Measurements from ENCODE around the gene GDPD3.

Gene GDPD3, protein sequence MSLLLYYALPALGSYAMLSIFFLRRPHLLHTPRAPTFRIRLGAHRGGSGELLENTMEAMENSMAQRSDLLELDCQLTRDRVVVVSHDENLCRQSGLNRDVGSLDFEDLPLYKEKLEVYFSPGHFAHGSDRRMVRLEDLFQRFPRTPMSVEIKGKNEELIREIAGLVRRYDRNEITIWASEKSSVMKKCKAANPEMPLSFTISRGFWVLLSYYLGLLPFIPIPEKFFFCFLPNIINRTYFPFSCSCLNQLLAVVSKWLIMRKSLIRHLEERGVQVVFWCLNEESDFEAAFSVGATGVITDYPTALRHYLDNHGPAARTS

GRCh38 chr16:30113031-30113710 lies at the start of gene GDPD3:
GDPD3 (minus strand) TSS chr16:30113537; CDS start chr16:30113478, 59 bp downstream.
- in situ Hi-C loops (cut with MboI; ENCODE audit: low sequenced_read_pairs): loop anchor here (10.0 to 25.0 kb wide), 2 partner anchors 299 to 522 kb away; partner anchors contain the start of gene ZNF771

DNA sequence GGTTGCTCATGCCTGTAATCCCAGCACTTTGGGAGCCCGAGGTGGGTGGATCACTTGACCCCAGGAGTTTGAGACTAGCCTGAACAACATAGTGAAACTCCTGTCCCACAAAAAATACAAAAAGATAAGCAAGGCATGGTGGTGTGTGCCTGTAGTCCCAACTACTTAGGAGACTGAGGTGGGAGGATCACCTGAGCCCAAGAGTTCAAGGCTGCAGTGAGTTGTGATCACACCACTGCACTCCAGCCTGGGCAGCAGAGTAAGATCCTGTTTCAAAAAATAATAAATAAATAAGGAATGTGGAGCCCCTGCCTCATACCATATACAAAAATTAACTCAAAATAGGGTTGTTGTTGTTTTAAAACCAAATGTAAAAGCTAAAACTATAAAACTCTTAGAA lies 43.9 kb upstream of the GDPD3 start:
- in situ Hi-C loops (cut with MboI; ENCODE audit: low sequenced_read_pairs): no loop called here

DNA sequence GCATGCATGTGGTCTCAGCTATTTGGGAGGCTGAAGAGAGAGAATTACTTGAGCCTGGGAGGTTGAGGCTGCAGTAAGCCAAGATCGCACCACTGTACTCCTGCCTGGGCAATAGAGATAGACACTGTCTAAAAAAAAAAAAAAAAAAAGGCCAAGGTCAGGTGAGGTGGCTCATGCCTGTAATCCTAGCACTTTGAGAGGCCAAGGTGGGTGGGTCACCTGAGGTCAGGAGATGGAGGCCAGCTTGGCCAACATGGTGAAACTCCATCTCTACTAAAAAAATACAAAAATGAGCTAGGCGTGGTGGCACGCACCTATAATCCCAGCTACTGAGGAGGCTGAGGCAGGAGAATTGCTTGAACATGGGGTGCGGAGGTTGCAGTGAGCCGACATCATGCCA lies 41.9 kb upstream of the GDPD3 start:
- in situ Hi-C loops (cut with MboI; ENCODE audit: low sequenced_read_pairs): no loop called here

GRCh38 chr16:30152517-30152916 lies 39.2 kb upstream of the GDPD3 start:
- in situ Hi-C loops (cut with MboI; ENCODE audit: low sequenced_read_pairs): no loop called here

DNA sequence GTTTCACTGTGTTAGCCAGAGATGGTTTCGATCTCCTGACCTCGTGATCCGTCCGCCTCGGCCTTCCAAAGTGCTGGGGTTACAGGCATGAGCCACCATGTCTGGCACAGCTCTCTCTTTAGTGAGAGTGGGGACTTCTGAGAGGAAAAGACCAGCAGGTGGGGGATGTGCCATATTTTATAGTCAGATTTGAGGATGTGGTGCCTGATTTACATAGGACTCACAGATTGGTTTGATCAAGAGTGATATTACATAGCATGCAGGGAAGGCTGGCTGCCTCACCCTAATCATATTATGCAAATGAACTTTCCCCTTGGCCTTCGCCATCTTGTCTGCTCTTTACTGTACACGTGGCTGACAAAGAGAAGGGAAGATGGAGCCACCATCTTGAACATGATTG lies 37.8 kb upstream of the GDPD3 start:
- in situ Hi-C loops (cut with MboI; ENCODE audit: low sequenced_read_pairs): no loop called here

- in situ Hi-C loops (cut with MboI; ENCODE audit: low sequenced_read_pairs): no loop called here
Observed at GRCh38 chr16:30149250-30149930, 36.1 kb upstream of the GDPD3 start.

DNA sequence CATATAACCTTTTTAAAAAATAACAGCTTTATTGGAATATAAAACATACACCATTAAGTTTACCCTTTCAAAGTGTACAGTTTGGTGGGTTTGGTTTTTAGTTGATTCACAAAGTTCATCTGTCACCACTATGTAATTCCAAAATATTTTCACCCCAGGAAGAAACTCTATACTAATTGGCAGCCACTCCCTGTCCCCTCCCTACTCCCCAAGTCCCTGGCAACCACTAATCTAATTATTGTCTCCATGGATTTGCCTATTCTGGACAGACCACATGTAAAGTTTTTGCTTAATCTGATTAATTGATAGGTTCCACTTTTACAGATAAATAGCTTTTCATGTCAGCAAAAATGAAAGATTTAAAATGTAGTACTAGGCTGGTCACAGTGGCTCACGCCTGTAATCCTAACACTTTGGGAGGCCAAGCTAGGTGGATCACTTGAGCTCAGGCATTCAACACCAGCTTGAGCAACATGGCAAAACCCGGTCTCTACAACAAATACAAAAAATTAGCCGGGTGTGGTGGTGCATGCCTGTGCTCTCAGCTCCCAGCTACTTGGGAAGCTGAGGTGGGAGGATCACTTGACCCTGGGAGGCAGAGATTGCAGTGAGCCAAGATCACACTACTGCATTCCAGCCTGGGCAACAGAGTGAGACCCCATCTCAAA lies 34.6 kb upstream of the GDPD3 start:
- in situ Hi-C loops (cut with MboI; ENCODE audit: low sequenced_read_pairs): no loop called here

GRCh38 chr16:30145657-30146056 lies 32.3 kb upstream of the GDPD3 start:
- in situ Hi-C loops (cut with MboI; ENCODE audit: low sequenced_read_pairs): no loop called here

DNA sequence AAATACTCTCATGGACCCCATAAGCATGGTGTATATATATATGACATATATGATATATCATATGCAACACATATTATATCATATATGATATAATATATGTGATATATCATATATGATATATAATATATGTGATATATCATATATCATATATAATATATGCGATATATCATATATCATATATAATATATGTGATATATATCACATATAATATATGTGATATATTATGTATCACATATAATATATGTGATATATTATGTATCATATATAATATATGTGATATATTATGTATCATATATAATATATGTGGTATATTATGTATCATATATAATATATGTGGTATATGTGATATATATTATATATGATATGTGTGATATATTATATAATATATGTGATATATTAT lies 31.6 kb upstream of the GDPD3 start:
- in situ Hi-C loops (cut with MboI; ENCODE audit: low sequenced_read_pairs): no loop called here

DNA sequence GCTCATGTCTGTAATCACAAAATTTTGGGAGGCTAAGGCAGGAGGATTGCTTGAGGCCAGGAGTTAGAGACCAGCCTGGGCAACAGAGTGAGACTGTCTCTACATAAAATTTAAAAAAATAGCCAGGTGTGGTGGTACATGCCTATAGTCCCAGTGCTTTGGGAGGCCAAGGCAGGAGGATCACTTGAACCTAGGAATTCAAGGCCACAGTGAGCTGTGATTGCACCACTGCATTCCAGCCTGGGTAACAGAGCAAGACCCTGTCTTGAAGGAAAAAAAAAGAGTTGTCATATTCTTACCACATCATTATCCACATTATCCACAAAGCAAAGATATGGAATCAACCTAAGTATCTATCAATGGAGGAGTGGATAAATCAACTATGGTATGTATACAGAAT lies 30.7 kb upstream of the GDPD3 start:
- in situ Hi-C loops (cut with MboI; ENCODE audit: low sequenced_read_pairs): no loop called here

GRCh38 chr16:30143347-30143702 lies 30.0 kb upstream of the GDPD3 start:
- in situ Hi-C loops (cut with MboI; ENCODE audit: low sequenced_read_pairs): no loop called here

GRCh38 chr16:30142672-30143346 lies 29.5 kb upstream of the GDPD3 start:
- in situ Hi-C loops (cut with MboI; ENCODE audit: low sequenced_read_pairs): no loop called here

DNA sequence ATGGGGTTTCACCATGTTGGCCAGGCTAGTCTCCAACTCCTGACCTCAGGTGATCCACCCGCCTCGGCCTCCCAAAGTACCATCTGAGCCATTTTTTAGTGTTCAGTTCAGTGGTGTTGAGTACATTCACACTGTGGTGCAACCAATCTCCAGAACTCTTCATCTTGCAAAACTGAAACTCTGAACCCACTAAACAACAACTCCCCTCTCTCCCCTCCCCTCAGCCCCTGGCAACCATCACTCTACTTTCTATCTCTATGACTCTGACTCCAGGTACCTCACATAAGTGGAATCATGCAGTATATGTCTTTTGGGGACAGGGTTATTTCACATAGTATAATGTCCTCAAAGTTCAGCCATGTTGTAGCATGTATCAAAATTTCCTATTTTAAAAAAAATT lies 28.4 kb upstream of the GDPD3 start:
- in situ Hi-C loops (cut with MboI; ENCODE audit: low sequenced_read_pairs): no loop called here

DNA sequence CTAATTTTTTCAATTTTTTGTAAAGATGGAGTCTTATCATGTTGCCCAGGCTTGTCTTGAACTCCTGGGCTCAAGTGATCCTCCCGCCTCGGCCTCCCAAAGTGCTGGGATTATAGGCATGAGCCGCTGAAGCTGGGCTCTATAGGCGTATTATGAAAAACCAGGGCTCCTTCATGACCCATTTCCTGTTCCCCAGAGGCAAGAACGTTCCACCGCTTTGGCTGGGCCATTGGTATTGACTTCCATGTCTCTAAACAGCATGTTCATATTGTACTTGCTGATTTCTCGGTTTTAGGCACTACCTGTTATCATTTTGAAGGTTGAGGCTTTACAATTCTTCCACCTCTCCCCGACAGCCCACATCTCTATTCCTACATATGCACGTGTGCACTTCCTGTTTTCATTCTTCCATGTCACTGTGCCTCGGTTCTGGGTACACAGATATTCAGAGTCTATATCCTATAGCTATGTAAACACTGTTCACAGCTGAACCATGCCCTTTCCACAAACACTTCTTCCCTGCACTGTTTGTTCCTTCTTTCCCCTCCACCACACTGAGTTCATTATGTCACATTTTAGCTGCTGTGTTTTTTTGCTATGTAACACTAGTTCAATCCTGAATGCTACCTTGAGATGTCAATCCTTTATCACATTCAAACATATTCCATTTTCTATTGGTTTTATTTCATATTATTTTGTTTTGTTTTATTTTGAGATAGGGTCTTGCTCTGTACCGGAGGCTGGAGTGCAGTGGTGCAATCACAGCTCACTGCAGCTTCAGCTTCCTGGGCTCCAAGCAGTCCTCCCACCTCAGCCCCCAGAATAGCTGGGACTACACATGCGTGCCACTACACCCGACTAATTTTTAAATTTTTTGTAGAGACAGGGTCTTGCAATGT lies 26.5 kb upstream of the GDPD3 start:
- in situ Hi-C loops (cut with MboI; ENCODE audit: low sequenced_read_pairs): no loop called here

GRCh38 chr16:30137897-30138296 lies 24.6 kb upstream of the GDPD3 start:
- in situ Hi-C loops (cut with MboI; ENCODE audit: low sequenced_read_pairs): no loop called here

DNA sequence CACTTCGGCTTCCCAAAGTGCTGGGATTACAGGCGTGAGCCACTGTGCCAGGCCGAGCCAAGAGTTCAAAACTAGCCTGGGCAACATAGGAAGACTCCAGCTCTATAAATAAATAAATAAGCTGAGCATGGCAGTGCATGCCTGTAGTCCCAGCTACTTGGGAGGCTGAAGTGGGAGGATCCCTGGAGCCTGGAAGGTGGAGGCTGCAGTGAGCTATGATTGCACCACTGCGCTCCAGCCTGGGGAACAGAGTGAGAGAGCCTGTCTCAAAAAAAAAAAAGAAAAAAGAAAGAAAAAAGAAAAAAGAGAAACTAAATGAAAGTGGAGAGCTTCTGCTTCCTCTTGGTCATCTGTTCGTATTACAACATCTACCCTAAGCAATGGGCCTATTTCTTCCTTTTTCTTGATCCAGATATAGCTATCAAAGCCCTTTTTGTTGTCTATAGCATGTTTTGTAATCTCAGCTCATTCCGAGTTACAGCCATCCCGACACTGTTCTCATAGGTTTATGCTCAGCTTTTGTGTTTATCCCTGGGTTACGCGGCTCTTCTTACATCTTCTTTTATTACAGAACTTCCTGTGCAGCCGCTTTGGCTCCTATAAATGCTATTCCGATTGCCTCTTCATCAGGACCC lies 23.8 kb upstream of the GDPD3 start:
- in situ Hi-C loops (cut with MboI; ENCODE audit: low sequenced_read_pairs): no loop called here

- in situ Hi-C loops (cut with MboI; ENCODE audit: low sequenced_read_pairs): no loop called here
Observed at GRCh38 chr16:30132591-30132990, 19.3 kb upstream of the GDPD3 start.

GRCh38 chr16:30131869-30132475 lies 18.6 kb upstream of the GDPD3 start:
- in situ Hi-C loops (cut with MboI; ENCODE audit: low sequenced_read_pairs): no loop called here

DNA sequence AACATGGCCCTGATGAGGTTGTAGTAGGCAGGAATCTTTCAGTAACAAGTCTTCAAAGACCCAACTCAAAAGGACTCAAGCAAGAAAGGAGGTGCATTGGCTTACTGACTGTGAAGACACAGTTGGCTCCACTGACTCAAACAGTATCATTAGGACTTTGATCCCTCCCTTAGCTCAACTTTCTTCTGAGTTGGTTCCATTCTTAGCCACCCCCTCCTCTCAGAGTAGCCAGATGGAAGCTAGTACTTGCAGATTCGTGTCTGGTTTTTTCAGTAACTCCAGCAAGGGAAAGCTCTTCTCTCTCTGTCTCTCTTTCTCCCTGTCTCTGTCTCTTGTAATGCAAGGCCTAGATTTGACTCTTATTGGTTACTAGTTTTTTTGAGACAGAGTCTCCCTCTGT lies 14.7 kb upstream of the GDPD3 start:
- in situ Hi-C loops (cut with MboI; ENCODE audit: low sequenced_read_pairs): no loop called here

Measured in HL-60/S4 (cell line).